ENCODE data around the gene HHATL.
"Not testable (repeated sequence)": the region's sequence is repeated elsewhere in the genome, so short reads cannot be mapped to it uniquely, and the experiment has no call there.

The HHATL gene

DNA sequence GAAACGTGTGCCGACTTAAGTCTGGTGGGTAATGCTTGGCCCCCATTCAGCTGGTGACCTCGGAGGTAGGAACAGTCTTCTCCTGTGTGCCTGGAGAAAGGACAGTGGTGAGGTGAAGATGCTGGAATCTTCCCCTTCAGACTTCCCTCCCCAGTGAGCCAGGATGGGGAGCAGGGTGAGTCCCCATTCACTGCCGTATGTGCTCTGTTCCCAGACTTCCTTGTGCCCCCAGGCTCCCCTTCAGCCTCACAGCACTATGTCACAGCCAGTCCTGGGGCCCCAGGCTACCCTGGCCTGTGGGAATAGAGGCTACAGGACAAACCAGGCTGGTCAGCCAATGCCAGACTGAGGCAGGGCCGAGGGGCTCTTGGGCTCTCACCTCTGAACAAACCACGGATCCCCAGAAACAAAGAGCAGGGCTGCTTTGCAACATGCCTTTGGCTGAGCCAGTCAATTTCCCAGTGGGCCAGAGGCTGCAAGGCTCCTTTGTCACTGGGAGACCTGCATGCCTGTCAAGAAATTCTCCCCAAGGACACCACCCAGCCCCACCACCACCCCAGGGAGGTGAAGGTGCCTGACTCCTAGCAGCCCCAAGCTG lies 31.8 kb upstream of the HHATL start:
- no peak for DNase-seq (ENCODE audit: low read depth in 2 of 2)

DNA sequence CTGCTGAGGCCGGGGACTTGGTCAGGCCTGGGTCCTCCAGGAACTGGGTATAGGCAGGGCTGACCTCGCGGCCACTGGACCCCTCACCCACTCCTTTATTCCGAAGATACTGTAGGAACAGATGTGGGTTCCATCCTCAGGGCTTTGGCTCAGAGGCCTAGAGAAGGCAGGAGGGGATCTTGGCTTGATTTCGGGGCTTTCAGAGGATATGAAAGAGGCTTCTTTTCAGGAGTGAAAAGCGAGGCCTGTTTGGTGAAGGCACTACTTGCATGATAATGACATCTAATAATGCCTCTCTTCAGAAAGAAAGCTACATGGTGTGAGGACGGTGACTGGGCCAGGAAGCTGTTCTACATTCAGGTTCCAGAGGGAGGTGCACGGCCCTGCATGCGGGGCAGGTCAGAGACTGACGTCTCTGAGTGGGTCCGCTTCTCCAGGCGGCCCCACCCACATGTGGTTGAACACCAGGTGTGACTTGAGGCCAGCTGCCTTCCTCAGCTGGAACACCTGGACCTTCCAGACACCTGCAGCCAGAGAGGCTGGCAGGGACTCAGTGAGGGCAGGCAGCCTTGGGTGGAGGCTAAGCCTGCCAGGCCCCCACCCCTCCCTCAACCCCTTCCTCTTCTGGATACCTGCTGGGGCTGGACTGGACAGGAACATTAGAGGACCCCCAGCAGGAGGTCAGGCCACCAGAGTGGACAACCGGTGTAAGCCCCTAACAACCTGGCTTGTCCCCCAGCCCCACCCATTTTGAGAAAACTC lies 31.1 kb upstream of the HHATL start:
- no peak for DNase-seq (ENCODE audit: low read depth in 2 of 2)

DNA sequence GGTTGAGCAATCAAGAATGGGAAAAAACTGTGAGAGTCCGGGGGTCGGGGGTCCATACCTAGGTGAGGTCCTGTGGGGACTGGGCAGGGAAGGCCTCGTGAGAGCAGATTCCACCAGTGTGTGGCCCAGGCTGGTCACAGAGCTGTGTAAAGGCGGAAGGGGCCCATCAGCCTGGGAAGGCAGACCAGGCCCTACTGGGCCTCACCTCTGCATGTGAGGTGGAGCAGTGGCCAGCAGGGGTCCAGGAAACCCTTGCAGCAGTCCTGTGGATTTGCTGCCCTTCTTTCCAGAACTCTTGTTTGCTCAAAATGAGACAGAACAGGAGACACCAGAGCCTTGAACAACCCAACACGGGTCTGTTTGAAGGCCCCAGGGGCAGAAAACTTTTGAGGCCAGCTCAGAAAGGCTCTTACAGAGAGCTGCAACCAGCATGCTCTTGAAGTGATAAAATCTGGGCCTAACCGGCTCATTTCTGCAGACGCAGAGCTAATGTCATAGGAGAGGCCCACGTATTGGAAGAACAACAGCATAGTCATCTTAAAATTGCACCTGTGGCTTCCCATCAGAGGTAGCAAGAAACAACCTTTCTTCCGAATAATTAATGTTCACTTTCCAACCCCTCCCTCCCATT lies 30.3 kb upstream of the HHATL start:
- no peak for DNase-seq (ENCODE audit: low read depth in 2 of 2)

DNA sequence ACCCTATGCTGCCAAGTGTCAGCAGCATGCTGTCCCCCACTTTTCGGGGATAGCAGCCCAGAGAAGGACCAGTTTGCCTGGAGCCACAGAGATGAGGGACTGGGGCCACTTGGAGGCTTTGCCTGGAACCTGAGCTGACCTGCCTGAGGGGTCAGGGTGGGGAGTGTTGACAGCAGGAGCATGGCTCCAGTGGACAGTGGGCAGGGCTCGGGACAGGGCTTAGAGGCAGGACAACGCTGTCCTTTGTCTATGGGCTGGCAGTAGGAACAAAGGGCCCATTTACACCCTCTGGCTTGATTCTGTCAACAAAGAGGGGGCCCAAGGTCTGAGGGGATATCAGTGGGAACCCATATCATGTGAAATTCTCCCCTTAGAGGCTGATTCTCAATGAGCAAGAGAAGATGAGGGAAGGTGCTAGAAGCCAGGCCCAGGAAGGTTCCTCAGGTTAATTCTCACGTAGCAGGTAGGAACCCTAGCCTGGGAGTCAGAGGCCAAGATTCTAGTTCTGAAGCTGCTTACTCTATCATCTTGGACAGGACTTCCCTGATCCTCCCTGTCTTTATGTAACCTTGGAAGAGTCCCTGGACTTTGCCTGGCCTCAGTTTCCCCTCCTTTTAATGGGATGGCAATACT lies 29.7 kb upstream of the HHATL start:
- no peak for DNase-seq (ENCODE audit: low read depth in 2 of 2)

DNA sequence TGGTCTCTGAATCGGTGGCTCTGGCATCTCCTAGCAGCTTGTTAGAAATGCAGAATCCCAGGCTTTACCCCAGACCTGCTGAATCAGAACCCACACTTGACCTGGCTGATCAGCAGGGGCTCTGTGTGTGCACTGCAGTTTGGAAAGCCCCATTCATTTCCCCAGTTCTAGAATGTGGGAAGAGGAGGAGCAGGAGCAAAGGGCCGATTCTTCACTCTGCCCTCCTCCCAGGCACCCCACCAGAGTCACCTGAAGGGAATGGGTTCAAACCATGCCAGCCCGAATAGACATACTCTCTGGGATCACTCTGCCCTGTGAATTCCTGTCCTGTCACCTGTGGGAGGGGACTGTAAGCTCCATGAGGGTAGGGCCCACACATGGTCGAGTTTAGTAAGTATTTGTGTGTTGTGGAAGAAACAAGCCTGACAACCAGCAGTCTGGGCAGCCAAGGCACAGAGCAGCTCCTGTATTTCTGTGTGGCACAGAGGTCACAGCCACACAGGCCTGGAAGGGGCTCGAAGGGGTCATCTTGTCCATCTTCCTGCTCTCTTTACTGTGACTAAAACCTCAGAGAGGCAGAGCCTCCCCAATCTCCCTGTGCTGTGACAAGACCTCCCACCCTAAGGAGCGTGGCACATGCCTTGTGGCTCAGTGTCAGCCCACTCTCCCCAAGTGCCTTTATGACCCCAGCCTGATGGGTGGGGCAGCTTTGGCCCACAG lies 29.0 kb upstream of the HHATL start:
- DNase-seq (ENCODE audit: low read depth in 2 of 2), result no peak

DNA sequence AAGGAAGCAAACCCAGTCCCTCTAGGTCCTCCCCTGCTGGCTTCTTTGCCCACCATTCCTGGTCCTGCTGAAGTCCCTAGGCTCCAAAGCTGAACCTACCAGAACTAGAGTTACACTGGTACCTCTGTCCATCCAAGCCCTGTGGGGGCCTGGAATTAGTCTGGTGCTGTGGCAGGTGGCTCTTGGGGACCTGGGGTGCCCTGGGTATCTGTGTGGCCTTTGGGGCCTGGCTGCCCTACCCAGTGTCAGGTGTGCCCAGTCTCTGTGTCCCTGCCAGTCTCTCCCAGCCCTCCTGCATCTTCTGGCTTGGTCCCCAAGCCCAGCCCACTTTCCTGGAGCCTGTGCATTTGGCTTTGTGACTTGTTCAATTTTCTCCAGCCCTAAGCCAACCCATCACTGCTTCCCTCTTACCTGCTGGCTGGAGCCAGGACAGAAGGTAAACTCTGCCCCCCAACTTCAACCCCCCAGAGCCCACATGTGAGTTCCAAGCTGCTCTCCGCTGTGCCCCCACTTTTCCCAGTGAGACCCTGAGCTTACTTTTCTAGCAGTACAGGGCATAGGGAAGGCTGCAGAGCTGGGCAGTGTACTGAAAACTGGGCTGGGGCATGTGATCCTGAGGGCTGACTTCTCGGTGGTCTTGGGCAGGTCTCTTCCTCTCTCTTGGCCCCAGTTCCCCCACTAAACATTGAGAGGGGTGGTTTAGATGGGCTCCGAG lies 28.3 kb upstream of the HHATL start:
- DNase-seq (ENCODE audit: low read depth in 2 of 2), result no peak

DNA sequence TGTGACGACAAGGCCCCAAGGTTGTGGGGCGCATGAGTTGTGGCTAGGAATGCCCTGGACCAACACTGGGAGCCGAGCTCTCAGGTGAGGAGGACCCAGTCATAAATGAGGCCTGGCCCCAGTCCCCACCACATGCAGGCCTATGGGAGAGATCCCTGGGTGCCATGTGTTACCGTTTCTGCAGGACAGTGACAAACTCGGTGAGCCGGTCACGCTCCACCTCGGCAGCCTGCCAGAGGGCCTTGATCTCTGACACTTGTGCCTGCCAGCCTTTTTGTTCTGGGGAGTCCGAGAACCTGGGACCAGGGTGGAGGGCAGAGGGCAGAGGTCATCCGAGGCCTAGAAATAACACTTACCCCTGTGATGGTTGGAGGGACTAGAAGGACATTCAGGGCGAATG lies 27.7 kb upstream of the HHATL start:
- DNase-seq (ENCODE audit: low read depth in 2 of 2), result no peak

DNA sequence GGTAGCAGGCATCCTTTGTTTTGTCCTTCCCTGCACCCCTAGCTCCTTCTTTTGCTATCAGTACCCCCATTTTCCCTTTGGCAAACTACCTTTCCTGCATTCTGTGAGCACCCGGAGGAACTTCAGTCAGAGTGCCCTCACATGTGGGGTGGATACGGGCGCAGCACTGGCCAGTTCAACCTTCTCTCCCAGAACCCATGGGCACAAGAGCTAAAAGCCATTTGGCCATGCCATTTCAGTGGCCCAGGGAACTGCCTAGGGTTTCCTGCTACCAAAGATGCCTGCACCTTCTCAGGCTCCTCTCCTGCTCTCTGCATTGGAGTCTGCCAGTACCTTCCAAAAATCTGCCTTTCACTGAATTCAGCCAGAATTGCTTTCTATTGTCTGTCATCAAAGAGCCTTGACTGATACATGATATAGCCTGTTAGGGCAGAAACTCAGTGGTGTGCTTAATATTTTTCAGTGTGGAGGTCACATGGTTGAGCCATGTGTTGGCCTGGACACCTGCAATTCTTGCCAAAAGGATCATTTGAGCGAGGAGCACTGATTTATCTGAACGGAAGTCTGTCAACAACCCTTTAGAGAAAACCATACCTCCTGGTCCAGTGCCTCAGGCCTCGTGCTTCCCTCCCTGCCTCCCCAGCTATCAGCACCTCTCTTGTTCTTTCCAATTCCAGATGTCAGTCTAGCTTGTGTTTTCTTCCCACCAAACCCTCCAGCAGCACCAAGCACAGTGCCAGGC lies 27.0 kb upstream of the HHATL start:
- no peak for DNase-seq (ENCODE audit: low read depth in 2 of 2)

DNA sequence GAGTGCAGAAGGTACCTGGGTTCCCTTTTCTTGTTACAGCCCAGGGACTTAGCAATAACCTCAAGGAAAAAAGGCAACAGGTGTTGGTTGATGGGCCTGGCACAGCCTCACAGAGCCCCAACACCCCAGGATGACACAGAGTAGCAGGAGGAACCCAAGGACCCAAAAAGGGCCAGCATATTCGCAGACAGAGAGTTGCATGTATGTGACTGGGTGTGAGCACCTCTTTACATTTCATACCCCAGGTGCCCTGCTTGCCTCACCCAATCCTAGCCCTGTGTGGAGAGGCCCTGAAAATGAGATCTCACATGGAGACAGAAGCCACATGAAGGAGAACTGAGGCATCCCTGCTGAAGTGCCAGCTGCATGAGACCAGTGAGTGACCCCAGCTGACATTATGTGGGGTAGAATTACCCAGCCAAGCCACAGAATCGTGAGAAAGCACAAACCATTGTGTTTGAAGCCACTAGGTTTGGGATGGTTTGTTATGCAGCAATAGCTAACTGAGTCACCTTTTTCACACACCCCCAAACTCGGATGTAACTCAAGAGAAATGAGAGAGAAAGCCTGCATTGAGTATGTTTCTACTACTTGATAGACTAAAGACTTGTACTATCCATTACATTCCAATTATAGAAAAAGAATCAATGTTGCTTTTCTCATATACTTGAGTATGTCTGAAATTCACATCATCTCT lies 26.2 kb upstream of the HHATL start:
- DNase-seq (ENCODE audit: low read depth in 2 of 2), result no peak

DNA sequence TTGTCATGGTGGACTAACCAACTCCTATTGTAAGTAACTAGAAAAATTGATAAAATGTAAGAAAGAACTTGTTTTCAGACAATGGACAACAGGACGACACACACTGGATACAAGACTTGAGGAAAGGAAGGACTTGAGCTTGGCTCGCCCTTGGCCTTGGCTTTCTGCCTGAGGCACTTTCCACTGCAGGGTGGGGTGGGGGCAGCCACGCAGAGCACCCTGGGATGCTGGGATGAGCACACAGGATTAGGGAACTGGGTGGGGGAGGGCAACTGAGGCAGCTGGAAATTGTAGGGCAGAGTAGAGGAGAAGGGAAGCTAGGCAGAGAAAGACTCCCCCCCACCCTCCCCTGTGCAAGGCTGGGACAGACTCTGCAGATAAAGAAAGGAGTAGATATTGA lies 25.5 kb upstream of the HHATL start:
- no peak for DNase-seq (ENCODE audit: low read depth in 2 of 2)

DNA sequence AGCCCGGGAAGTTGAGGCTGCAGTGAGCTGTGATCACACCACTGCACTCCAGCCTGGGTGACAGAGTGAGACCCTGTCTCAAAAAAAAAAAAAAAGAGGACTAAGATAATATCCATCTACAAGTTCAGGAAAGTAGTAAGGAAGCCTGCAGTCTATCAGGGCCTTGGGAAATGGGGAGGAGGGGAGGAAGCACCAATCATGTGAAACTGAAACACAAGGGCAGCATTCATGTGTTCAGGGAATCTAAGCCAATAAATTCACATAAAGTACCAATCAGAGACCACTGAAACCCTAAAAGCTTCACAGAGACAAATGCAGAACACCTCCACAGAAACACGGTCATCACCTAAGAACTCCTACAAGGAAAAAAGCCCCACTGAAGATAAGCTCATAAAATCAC lies 22.9 kb upstream of the HHATL start:
- no peak for DNase-seq (ENCODE audit: low read depth in 2 of 2)

DNA sequence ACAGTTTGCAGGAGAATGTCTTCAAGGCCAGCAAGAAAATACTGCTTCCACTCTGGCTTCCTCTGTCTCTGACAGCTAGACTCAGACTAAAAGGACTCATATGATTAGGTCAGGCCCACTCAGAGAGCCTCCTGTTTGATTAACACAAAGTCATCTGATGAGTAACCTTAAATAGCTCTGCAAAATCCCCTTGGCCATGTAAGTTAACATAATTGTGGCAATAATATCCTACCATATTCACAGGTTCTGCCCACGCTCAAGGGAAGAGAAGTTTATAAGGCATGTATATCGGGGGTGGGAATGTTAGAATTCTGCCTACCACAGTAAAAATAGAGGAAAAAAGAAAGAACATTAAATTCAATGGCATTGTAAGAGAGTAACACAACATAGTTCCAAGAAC lies 20.6 kb upstream of the HHATL start:
- no peak for DNase-seq (ENCODE audit: low read depth in 2 of 2)

DNA sequence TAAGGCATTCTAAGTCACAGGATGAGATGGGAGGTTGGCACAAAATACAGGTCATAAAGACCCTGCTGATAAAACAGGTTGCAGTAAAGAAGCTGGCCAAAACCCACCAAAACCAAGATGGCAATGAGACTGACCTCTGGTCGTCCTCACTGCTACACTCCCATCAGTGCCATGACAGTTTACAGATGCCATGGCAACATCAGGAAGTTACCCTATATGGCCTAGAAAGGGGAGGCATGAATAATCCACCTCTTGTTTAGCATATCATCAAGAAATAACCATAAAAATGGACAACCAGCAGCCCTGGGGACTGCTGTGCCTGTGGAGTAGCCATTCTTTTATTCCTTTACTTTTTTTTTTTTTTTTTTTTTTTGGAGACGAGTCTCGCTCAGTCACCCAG lies 19.8 kb upstream of the HHATL start:
- DNase-seq (ENCODE audit: low read depth in 2 of 2), result not testable (repeated sequence)

DNA sequence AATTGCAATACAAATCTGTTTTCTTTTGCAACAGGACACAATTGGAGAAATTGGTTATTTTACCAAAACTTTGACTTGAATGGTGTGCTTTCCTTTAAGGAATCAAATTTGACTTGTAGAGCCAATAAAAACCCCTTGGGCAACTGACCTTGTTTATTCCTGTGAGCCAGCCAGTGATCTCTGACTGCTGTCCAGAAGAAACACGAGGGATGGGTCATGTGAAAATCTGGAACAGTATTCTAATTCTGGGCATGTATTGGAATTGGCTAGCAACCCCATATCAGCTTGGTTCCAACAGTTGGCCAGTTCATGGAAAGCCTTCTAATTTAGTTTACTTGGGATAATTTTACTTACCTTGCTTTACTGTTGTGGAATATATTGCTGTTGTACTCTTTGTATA lies 19.1 kb upstream of the HHATL start:
- no peak for DNase-seq (ENCODE audit: low read depth in 2 of 2)

DNA sequence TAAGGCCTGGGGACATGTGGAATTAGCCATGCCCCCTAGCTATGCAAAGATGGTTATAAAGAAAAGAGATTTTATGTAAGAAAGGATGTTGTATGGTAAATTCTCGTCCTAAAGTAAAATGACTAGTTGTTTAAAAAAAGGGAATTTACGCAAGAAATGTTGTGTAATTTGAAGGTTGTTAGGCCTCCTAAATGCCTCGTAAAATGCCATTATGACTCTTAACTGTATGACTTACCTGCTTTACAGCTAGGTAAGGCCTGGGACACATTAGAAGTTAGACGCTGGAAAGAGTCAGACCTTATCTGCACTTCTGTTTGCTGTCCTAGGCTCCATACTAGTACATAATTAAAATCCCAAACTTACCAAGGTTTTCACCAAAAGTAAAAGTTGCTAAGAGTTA lies 17.5 kb upstream of the HHATL start:
- no peak for DNase-seq (ENCODE audit: low read depth in 2 of 2)

DNA sequence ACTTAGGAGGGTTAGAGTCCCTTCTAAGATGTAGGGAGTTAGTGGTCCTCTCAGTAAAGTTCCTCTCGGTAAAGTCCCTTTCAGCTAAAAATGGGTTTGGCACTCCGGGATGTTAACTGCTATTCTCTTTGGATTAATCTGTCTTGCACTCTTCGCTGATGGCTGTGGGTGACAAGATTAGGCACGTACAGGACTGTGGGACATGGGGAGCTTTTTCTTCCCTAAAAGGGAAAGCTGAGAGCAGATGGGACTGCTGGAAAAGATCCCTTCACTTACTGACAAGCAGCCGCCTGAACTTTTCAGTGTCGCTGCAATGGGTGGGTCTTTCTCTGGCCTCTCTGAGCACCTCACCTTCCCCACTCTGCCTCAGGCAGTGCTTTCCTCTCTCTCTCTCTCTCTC lies 16.4 kb upstream of the HHATL start:
- no peak for DNase-seq (ENCODE audit: low read depth in 2 of 2)

DNA sequence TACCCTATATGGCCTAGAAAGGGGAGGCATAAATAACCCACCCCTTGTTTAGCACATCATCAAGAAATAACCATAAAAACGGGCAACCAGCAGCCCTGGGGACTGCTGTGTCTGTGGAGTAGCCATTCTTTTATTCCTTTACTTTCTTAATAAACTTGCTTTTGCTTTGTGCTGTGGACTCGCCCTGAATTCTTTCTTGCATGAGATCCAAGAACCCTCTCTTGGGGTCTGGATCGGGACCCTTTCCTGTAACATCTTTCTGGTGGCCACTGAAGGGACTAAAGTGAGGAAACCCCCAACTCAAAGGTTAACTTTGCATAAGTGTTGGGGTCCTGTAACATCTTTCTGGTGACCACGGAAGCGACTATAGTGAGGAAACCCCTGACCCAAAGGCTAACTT lies 15.7 kb upstream of the HHATL start:
- DNase-seq (ENCODE audit: low read depth in 2 of 2), result no peak

DNA sequence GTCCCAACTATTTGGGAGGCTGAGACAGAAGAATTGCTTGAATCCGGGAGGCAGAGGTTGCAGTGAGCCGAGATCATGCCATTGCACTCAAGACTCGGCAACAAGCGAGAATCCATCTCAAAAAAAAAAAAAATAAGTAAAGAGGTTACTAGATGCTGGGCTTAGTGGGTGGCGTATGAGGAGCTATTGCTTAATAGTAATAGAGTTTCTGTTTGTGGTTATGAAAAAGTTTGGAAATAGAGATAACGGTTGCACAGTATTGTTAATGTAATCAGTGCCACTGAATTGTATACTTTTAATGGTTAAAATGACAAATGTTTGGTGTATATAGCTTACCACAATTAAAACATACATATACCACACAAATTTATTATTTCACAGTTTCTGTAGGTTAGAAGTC lies 14.7 kb upstream of the HHATL start:
- DNase-seq (ENCODE audit: low read depth in 2 of 2), result no peak

DNA sequence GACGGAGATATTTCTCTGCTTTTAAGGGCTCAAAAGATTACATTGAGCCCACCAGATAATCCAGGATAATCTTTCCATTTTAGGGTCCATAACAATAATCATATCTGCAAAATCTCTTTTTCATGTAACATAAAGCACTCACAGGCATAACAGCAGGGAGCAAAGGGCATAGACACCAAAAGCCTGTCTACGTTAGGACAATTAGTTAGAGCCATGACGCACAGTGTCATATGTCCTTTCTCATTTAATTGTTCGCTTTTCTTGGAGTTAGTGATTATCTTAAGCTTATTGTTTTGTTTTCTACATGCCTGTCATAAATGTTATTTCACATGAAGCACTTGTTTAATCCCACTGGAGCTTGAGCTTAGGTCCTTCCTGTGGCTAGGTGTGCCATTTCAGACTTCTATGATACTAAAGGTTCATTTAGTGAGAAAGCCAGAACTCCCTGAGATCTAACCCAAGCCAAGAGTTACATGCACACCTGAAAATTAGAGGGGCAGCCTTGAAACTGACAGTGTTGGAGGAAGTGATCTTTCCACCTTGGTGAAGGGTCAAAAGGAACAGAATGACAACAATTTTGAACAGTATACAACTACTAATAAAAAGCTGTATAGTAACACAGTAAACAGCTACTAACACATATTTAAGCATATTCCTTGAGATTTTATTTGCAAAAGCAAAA lies 11.7 kb upstream of the HHATL start:
- DNase-seq (ENCODE audit: low read depth in 2 of 2), result no peak

DNA sequence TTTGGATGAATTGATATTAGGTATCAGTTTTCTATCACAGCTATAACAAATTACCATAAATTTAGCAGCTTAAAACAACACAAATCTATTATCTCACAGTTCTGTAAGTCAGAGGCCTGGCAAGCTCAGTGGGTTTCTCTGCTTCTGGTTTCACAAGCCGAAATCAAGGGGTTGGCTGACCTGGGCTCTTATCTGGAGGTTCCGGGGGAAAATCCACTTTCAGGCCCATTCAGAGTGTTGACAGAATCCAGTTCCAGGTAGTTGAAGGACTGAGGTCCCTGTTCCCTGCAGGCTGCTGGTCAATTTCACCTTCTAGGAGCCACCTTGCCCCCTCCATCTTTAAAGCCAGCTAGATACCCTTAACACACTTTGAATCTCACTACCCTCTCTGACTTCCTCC lies 11.1 kb upstream of the HHATL start:
- no peak for DNase-seq (ENCODE audit: low read depth in 2 of 2)
